Activated T-helper 1 cell treated with anti-CD3 and anti-CD28 coated beads, Interleukin-12 subunit alpha, Interleukin-12 subunit beta, Interleukin-2, Interleukin-4 antibody, amounts not matched to agents 30 ng/mL and 10 ng/mL and 1 ng/mL, durations not matched to agents 14 hours and 24 hours and 36 hours (primary cell): ENCODE results near the gene SIX6. TPM values are rescaled to one million over a fixed set of nuclear protein-coding genes. Genes with fewer than 3 reads are reported as not detected.

Source experiments
- DNase-seq: peaks from one replicate; pipeline ENCODE4 v3.0.0; 2021; ENCODE audit warnings: low spot score
- H3K27ac Mint-ChIP-seq: one replicate; pipeline ENCODE4 v1.8.0; 2021; ENCODE audit warnings: mild to moderate bottlenecking, mixed read lengths
- H3K27me3 Mint-ChIP-seq: one replicate; pipeline ENCODE4 v1.8.0; 2022; ENCODE audit warnings: mild to moderate bottlenecking, moderate library complexity, mixed read lengths; ENCODE audit not compliant: insufficient read depth
- H3K36me3 Mint-ChIP-seq: one replicate; pipeline ENCODE4 v1.8.0; 2021; ENCODE audit warnings: low read depth, mixed read lengths
- H3K4me1 Mint-ChIP-seq: one replicate; pipeline ENCODE4 v1.8.0; 2021; ENCODE audit warnings: low read depth, mixed read lengths
- H3K4me3 Mint-ChIP-seq: one replicate; pipeline ENCODE4 v1.8.0; 2021; ENCODE audit warnings: mild to moderate bottlenecking, moderate library complexity, mixed read lengths
- H3K9me3 Mint-ChIP-seq: one replicate; pipeline ENCODE4 v1.8.0; 2021; ENCODE audit warnings: mixed read lengths
- intact Hi-C: fragments of 100-400 bp; cut with micrococcal nuclease; formaldehyde crosslinking; loops from one replicate; pipeline ENCODE4 v1.15.1; 2024
- total RNA-seq: library from RNA; stranded (reverse); gene quantifications from 2 replicates; pipeline ENCODE4 v1.2.3, GENCODE V29; 2022

The SIX6 gene
- total RNA-seq, 1 donor from 2014 or later, result not detected

- Mint-ChIP-seq H3K4me3 (no peak overlapping the region), H3K9me3 (peaks cover 3% of the 10 kb centered on the region), H3K27ac (no peak overlapping the region), H3K36me3 (no peaks in the 10 kb centered on the region), H3K4me1 (no peaks in the 10 kb centered on the region), H3K27me3 (no peaks in the 10 kb centered on the region)
- intact Hi-C loops, result no loop called here
- no peak for DNase-seq
These were observed 28.7 kb downstream of the SIX6 start for GRCh38 chr14:60537663-60538062.

- peaks cover 13% of the 10 kb centered on the region for H3K27me3 Mint-ChIP-seq
- H3K4me3 Mint-ChIP-seq, result no peak overlapping the region
- H3K36me3 Mint-ChIP-seq, result no peaks in the 10 kb centered on the region
- H3K4me1 Mint-ChIP-seq, result no peaks in the 10 kb centered on the region
- no peak overlapping the region for H3K27ac Mint-ChIP-seq
- no peak for DNase-seq
- intact Hi-C loops, result no loop called here
- H3K9me3 Mint-ChIP-seq, result peaks cover 14% of the 10 kb centered on the region
These were observed 35.7 kb downstream of the SIX6 start for GRCh38 chr14:60544659-60545058.

GRCh38 chr14:60553808-60554207 lies 44.9 kb downstream of the SIX6 start:
- no peaks in the 10 kb centered on the region for H3K4me1 Mint-ChIP-seq
- H3K27ac Mint-ChIP-seq, result no peak overlapping the region
- H3K27me3 Mint-ChIP-seq, result peaks cover 6% of the 10 kb centered on the region
- no peaks in the 10 kb centered on the region for H3K36me3 Mint-ChIP-seq
- H3K9me3 Mint-ChIP-seq, result no peaks in the 10 kb centered on the region
- no peak for DNase-seq
- no peak overlapping the region for H3K4me3 Mint-ChIP-seq
- intact Hi-C loops, result no loop called here

GRCh38 chr14:60561845-60562746 lies 53.1 kb downstream of the SIX6 start:
- intact Hi-C loops, result loop anchor here (1.0 to 10.0 kb wide), 4 partner anchors 212 to 500 kb away; no protein-coding TSS in a partner anchor

More at GRCh38 chr14:60561845-60562746, 53.1 kb downstream of the SIX6 start:
- H3K4me3 Mint-ChIP-seq, result no peak overlapping the region
- no peaks in the 10 kb centered on the region for H3K9me3 Mint-ChIP-seq
- H3K27ac Mint-ChIP-seq, result no peak overlapping the region
- no peak for DNase-seq
- peaks cover 8% of the 10 kb centered on the region for H3K27me3 Mint-ChIP-seq
- H3K36me3 Mint-ChIP-seq, result no peaks in the 10 kb centered on the region
- H3K4me1 Mint-ChIP-seq, result no peaks in the 10 kb centered on the region

Other genes starting within 250 kb of the SIX6 start
- not detected in 2 replicates for gene C14orf39, start 23.1 kb upstream of the SIX6 start, total RNA-seq
- gene SIX1, start 140.3 kb downstream of the SIX6 start, total RNA-seq, result 0.39 and 0.41 TPM in 2 replicates
- gene SIX4, start 215.2 kb downstream of the SIX6 start, total RNA-seq, result 0.57 and 1.1 TPM in 2 replicates
- gene MNAT1, start 225.6 kb downstream of the SIX6 start, total RNA-seq, result 45.1 and 51.2 TPM in 2 replicates